ENCODE measurements around the gene LGALS9. TPM values are rescaled to one million over a fixed set of nuclear protein-coding genes. Genes with fewer than 3 reads are reported as not detected.

LGALS9 gene
- total and polyA plus RNA-seq, 2 experiments from 2014 or later, result 0.48 to 0.73 TPM

DNA sequence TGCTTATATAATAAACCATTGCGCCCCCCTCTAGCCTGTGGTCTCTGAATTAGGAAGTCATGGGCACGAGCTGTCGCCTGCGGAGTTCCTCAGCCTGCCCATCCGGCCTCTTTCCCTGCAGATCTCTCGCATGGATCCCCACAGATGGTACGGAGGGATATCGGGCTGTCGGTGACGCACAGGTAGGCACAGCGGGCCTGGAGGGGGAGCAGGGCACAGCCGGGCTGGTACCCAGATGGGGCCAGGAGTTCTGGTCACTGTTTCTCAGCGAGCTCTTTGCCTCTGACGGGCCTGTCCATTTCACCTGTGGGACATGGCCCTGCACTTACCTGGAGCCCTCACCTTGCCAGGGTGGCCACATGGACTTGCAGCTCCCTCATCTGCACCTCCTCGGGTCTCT is 42.6 kb upstream of the LGALS9 start:
- Histone ChIP-seq H3F3A (replicated peaks; ENCODE audit: low read depth) (no peaks in the 10 kb centered on the region), H3K27me3 (ENCODE audit: insufficient read depth) (no peaks in the 10 kb centered on the region), H3K27ac (ENCODE audit: low read depth) (no peak overlapping the region), H4K20me1 (replicated peaks; ENCODE audit: insufficient read depth) (no peaks in the 10 kb centered on the region), H3K9me2 (ENCODE audit: insufficient read depth) (no peaks in the 10 kb centered on the region), H2AFZ (no peak overlapping the region), H3K4me1 (ENCODE audit: insufficient read depth) (no peaks in the 10 kb centered on the region; the same call in 1 of the 2 replicates), H3K36me3 (ENCODE audit: insufficient read depth) (0 out of 2 replicates have a peak, but pooled peaks cover 5% of the 10 kb centered on the region), H3K79me2 (replicated peaks; ENCODE audit: insufficient read depth) (no peaks in the 10 kb centered on the region), H3K4me2 (no peak overlapping the region), H3K4me3 (no peak overlapping the region)
- H3K27ac Mint-ChIP-seq, result no peak overlapping the region; the same call in 1 of the 2 replicates
- peaks cover 3% of the 10 kb centered on the region; the same call in 2 of the 3 replicates for H3K36me3 Mint-ChIP-seq (ENCODE audit: low read depth)
- no peak for ATAC-seq
- TF ChIP-seq STAT1 (IDR thresholded peaks at IDR 0.05; ENCODE audit: unreplicated experiment) (no peak), CREB1 (CRISPR knock-in tag; IDR thresholded peaks at IDR 0.05; ENCODE audit: low read depth) (no peak), POLR2AphosphoS5 (IDR thresholded peaks at IDR 0.05; ENCODE audit: low read depth) (no peak), REST (IDR thresholded peaks at IDR 0.05; ENCODE audit: unreplicated experiment) (no peak), ETS1 (IDR thresholded peaks at IDR 0.05) (no peak), EZH2 (IDR thresholded peaks at IDR 0.05; ENCODE audit: low read depth, unreplicated experiment) (no peak), EZH2phosphoT487 (IDR thresholded peaks at IDR 0.05; ENCODE audit: unreplicated experiment) (no peak), CTCF (conservative IDR thresholded peaks at IDR 0.05; ENCODE audit: low read depth in 2 of 2) (no peak), JUNB (IDR thresholded peaks at IDR 0.05; ENCODE audit: unreplicated experiment) (no peak), NANOG (IDR thresholded peaks at IDR 0.05; ENCODE audit: borderline replicate concordance) (no peak)
- TF ChIP-seq, protein P1, sequence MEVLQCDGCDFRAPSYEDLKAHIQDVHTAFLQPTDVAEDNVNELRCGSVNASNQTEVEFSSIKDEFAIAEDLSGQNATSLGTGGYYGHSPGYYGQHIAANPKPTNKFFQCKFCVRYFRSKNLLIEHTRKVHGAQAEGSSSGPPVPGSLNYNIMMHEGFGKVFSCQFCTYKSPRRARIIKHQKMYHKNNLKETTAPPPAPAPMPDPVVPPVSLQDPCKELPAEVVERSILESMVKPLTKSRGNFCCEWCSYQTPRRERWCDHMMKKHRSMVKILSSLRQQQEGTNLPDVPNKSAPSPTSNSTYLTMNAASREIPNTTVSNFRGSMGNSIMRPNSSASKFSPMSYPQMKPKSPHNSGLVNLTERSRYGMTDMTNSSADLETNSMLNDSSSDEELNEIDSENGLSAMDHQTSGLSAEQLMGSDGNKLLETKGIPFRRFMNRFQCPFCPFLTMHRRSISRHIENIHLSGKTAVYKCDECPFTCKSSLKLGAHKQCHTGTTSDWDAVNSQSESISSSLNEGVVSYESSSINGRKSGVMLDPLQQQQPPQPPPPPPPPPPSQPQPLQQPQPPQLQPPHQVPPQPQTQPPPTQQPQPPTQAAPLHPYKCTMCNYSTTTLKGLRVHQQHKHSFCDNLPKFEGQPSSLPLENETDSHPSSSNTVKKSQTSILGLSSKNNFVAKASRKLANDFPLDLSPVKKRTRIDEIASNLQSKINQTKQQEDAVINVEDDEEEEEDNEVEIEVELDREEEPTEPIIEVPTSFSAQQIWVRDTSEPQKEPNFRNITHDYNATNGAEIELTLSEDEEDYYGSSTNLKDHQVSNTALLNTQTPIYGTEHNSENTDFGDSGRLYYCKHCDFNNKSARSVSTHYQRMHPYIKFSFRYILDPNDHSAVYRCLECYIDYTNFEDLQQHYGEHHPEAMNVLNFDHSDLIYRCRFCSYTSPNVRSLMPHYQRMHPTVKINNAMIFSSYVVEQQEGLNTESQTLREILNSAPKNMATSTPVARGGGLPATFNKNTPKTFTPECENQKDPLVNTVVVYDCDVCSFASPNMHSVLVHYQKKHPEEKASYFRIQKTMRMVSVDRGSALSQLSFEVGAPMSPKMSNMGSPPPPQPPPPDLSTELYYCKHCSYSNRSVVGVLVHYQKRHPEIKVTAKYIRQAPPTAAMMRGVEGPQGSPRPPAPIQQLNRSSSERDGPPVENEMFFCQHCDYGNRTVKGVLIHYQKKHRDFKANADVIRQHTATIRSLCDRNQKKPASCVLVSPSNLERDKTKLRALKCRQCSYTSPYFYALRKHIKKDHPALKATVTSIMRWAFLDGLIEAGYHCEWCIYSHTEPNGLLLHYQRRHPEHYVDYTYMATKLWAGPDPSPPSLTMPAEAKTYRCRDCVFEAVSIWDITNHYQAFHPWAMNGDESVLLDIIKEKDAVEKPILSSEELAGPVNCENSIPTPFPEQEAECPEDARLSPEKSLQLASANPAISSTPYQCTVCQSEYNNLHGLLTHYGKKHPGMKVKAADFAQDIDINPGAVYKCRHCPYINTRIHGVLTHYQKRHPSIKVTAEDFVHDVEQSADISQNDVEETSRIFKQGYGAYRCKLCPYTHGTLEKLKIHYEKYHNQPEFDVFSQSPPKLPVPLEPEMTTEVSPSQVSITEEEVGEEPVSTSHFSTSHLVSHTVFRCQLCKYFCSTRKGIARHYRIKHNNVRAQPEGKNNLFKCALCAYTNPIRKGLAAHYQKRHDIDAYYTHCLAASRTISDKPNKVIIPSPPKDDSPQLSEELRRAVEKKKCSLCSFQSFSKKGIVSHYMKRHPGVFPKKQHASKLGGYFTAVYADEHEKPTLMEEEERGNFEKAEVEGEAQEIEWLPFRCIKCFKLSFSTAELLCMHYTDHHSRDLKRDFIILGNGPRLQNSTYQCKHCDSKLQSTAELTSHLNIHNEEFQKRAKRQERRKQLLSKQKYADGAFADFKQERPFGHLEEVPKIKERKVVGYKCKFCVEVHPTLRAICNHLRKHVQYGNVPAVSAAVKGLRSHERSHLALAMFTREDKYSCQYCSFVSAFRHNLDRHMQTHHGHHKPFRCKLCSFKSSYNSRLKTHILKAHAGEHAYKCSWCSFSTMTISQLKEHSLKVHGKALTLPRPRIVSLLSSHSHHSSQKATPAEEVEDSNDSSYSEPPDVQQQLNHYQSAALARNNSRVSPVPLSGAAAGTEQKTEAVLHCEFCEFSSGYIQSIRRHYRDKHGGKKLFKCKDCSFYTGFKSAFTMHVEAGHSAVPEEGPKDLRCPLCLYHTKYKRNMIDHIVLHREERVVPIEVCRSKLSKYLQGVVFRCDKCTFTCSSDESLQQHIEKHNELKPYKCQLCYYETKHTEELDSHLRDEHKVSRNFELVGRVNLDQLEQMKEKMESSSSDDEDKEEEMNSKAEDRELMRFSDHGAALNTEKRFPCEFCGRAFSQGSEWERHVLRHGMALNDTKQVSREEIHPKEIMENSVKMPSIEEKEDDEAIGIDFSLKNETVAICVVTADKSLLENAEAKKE (CRISPR knock-in tag; IDR thresholded peaks at IDR 0.05), result no peak
- no peak for DNase-seq (ENCODE audit: low spot score)
- peaks cover 9% of the 10 kb centered on the region for H3K27me3 Mint-ChIP-seq (ENCODE audit: insufficient read depth, low read depth, poor library complexity)
- H3K9me3 Mint-ChIP-seq, result no peaks in the 10 kb centered on the region; the same call in 2 of the 3 replicates
- H3K4me3 Mint-ChIP-seq, result no peak overlapping the region
- peaks cover 14% of the 10 kb centered on the region for H3K4me1 Mint-ChIP-seq
